Bronchial epithelial cell (primary cell): ENCODE measurements around the gene NRXN3. TPM values are rescaled to one million over a fixed set of nuclear protein-coding genes. Genes with fewer than 3 reads are reported as not detected.

Experiments
- DNase-seq: peaks from one replicate; pipeline ENCODE4 v3.0.0-alpha.2; 2010; ENCODE audit warnings: low read depth
- FAIRE-seq: peaks from 2 replicates; lab custom pipeline; 2011; peaks lifted over from hg19 to GRCh38; lab: Jason Lieb, UNC
- H3K27me3 ChIP-seq: 2 replicates; pipeline ENCODE4 v1.5.1; 2011; ENCODE audit warnings: low read length; ENCODE audit not compliant: control insufficient read depth, insufficient read depth
- H3K36me3 ChIP-seq: 2 replicates; pipeline ENCODE4 v1.5.1; 2011; ENCODE audit warnings: low read length; ENCODE audit not compliant: control insufficient read depth, insufficient read depth
- H3K4me3 ChIP-seq: 2 replicates; pipeline ENCODE4 v1.5.1; 2011; ENCODE audit warnings: mild to moderate bottlenecking, low read depth, low read length, control low read depth
- total RNA-seq: library from RNA; depleted of rRNA; stranded (reverse); fragments of >200 nt; gene quantifications from 2 replicates; pipeline ENCODE4 v1.2.1, GENCODE V29; 2014
- TF ChIP-seq, protein P1 (sequence below): IDR thresholded peaks from 2 replicates; pipeline ENCODE4 v1.5.1; 2011; ENCODE audit warnings: mild to moderate bottlenecking, moderate library complexity, low read length, control low read depth, inconsistent platforms; ENCODE audit not compliant: insufficient read depth, severe bottlenecking

The NRXN3 gene
- total RNA-seq, 1 donor from 2014 or later = under 0.01 TPM

DNA sequence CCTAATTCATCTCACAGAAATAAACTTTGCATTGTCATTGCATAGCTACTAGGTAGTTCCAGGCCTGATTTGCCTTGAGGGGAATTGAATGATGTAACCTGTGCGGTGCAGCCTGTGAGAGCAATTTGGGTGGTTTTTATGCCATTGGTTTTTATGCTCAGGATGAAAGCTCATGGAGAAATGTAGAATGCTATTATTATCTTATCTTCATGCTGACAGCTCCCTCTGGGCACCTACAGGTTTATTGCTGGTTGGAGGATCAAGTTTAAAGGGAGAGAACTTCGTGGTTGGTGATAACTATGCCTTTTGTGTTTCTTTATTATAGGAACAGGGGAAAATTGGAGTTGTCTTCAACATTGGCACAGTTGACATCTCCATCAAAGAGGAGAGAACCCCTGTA, 1493.3 kb downstream of the NRXN3 start:
- FAIRE-seq (no peak), DNase-seq (no peak)
- Histone ChIP-seq H3K4me3 (no peak overlapping the region), H3K36me3 (no peaks in the 10 kb centered on the region), H3K27me3 (no peaks in the 10 kb centered on the region)
- TF ChIP-seq, protein P1, sequence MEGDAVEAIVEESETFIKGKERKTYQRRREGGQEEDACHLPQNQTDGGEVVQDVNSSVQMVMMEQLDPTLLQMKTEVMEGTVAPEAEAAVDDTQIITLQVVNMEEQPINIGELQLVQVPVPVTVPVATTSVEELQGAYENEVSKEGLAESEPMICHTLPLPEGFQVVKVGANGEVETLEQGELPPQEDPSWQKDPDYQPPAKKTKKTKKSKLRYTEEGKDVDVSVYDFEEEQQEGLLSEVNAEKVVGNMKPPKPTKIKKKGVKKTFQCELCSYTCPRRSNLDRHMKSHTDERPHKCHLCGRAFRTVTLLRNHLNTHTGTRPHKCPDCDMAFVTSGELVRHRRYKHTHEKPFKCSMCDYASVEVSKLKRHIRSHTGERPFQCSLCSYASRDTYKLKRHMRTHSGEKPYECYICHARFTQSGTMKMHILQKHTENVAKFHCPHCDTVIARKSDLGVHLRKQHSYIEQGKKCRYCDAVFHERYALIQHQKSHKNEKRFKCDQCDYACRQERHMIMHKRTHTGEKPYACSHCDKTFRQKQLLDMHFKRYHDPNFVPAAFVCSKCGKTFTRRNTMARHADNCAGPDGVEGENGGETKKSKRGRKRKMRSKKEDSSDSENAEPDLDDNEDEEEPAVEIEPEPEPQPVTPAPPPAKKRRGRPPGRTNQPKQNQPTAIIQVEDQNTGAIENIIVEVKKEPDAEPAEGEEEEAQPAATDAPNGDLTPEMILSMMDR = no peak

DNA sequence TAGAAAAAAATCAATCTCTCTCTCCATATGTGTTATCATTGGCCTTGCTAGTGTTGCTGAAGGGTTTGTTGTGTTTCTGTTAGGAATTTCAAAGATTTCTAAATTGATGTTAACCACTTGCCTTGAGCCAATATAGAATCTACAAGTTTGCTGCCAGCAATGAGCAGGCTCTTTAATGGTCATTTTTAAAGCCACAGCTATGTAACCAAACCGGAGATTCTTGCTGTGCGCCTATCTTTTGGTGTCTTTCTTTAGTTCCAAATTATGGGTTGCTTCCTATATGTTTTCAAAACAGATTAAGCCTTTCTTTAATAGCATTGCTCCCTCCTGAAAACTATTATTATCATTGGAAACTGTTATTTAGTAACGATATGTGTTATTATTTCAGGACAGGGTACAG, 1495.4 kb downstream of the NRXN3 start:
- Histone ChIP-seq H3K4me3 (no peak overlapping the region), H3K36me3 (no peaks in the 10 kb centered on the region), H3K27me3 (no peaks in the 10 kb centered on the region)
- FAIRE-seq = no peak
- DNase-seq = no peak
- TF ChIP-seq, protein P1 = no peak

DNA sequence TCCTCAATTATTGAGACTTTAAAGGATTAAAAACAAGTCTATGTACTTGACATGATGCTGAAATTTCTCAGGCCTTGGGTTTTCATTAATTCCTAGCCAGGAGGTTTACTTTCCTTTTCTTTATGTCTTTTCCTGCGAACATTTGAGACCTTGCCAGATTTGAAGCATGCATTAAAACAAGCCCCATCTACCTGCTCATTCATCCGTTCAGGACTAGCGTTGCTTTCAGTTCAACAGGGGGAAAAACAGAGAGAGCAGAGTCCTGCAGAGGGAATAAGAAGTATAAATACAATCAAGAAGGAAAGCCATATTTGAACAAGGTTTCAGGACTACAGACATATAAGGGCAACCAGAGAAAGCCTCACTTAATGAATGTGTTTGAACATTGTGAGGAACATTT, 1498.8 kb downstream of the NRXN3 start:
- DNase-seq (no peak), FAIRE-seq (no peak)
- Histone ChIP-seq H3K36me3 (no peaks in the 10 kb centered on the region), H3K4me3 (no peak overlapping the region), H3K27me3 (no peaks in the 10 kb centered on the region)
- TF ChIP-seq, protein P1 = no peak

DNA sequence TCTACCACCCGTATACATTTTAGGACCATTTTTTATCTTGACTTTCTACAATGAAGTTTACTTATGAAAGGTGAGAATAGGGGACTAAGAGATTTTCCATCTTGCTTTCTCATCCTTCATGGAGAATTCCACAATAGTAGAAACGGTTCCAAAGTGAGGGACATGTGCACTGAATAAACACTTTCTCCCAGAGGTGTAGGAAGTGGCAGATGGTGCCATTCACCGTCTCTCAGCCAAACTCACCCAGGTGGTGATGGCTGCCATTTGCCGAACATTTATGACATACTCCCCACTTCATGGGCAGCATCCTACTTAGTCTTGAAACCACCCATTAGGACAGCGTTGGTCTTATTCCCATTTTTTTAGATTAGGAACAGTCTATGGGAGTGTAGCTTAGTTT, 1500.6 kb downstream of the NRXN3 start:
- Histone ChIP-seq H3K27me3 (no peaks in the 10 kb centered on the region), H3K36me3 (no peaks in the 10 kb centered on the region), H3K4me3 (no peak overlapping the region)
- FAIRE-seq (no peak), DNase-seq (no peak)
- TF ChIP-seq, protein P1 = no peak

DNA sequence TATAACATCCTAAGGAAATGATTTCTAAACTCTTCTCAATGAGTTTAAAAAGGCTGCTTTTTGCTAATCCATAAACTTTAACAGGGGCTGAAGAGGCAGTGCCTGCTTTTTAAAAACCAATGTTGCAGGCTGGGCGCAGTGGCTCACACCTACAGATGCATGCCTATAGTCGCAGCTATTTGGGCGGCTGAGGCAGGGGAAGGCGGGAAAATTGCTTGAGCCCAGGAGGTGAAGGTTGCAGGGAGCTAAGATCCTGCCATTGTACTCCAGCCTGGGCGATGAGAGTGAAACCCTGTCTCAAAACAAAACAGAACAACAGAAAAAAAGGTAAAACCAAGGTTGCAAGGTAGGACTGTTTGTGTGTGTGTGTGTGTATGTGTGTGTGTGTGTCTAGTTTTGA, 1509.9 kb downstream of the NRXN3 start:
- no peak for DNase-seq
- no peak for FAIRE-seq
- Histone ChIP-seq H3K4me3 (no peak overlapping the region), H3K27me3 (no peaks in the 10 kb centered on the region), H3K36me3 (no peaks in the 10 kb centered on the region)
- TF ChIP-seq, protein P1 = no peak

DNA sequence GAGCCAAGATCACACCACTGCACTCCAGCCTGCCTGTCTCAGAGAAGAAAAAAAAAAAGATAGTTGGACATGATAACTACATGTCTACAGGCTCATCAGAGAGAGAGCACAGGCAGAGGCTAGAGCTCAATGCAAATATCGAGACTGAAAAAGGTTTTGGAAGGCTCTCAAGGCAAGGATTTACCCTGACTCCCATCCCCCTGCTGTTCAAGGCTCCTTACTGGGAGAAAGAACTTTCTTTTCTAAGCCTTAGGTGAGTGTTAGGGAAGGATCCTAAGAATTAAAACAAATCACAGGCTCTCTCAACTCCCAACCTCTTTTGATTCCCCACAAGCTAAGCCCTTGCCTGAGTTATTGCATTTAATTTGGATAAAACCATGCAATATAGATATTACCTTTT, 1516.0 kb downstream of the NRXN3 start:
- DNase-seq (no peak), FAIRE-seq (no peak)
- H3K27me3 ChIP-seq = no peaks in the 10 kb centered on the region
- TF ChIP-seq, protein P1 = no peak
- no peaks in the 10 kb centered on the region for H3K36me3 ChIP-seq
- no peak overlapping the region for H3K4me3 ChIP-seq
